ENCODE data around the gene BUD13.

DNA sequence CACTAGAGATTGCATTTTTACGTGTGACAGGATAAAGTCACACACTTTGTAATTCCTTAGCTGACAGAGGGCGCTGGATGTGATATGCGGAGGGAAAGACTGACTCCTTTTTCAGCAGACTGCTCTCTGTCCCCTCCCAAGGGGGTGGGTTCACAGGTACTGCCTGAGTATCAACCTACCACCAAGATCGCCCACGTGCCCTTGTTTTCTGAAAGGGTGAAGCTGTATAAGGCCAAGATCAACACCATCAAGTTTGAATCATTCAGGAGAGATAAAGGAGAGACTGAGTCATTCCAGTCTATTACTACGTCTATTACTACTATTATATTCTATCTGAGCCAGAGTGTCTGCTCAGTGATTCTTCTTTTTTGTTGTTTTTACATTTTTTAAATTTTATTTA, 30.7 kb downstream of the BUD13 start:
- TF ChIP-seq EZH2phosphoT487 (IDR thresholded peaks at IDR 0.05; ENCODE audit: insufficient read depth, low read depth) (no peak), EZH2 (IDR thresholded peaks at IDR 0.05; ENCODE audit: insufficient read depth, poor library complexity, severe bottlenecking) (no peak)
